Lung (tissue), 12 donors: ENCODE data around the gene FRMD3. TPM values are rescaled to one million over a fixed set of nuclear protein-coding genes. Genes with fewer than 3 reads are reported as not detected.
"Not testable (repeated sequence)": the region's sequence is repeated elsewhere in the genome, so short reads cannot be mapped to it uniquely, and the experiment has no call there.

Experiments used
- ATAC-seq: fragments of 200-7000 bp; cut with Tn5 transposase; one replicate; pipeline ENCODE4 v1.9.1; 2020; ENCODE audit warnings: moderate number of reproducible peaks; ENCODE audit not compliant: insufficient read depth, low FRiP score
- DNase-seq, 3 donors: peaks; one replicate each; pipeline ENCODE4 v3.0.0-alpha.2; 2013 to 2017
- H3K27ac ChIP-seq, 2 donors: one replicate each; pipeline ENCODE4 v1.5.1; 2013; ENCODE audit warnings: mild to moderate bottlenecking in 2 of 2, moderate library complexity in 2 of 2, control low read depth in 1 of 2, inconsistent platforms in 1 of 2, low read depth in 1 of 2, low read length in 1 of 2
- H3K27me3 ChIP-seq, 3 donors: one replicate each; pipeline ENCODE4 v1.5.1; 2013; ENCODE audit warnings: low read length in 2 of 3; ENCODE audit not compliant: control insufficient read depth in 3 of 3, insufficient read depth in 3 of 3
- H3K36me3 ChIP-seq, 4 donors: one replicate each; pipeline ENCODE4 v1.5.1; 2013; ENCODE audit warnings: low read length in 4 of 4, mild to moderate bottlenecking in 1 of 4, moderate library complexity in 1 of 4; ENCODE audit not compliant: control insufficient read depth in 4 of 4, insufficient read depth in 4 of 4
- H3K4me1 ChIP-seq, 5 donors: one replicate each; pipeline ENCODE4 v1.5.1; 2013; ENCODE audit warnings: low read length in 5 of 5, mild to moderate bottlenecking in 2 of 5, moderate library complexity in 1 of 5; ENCODE audit not compliant: control insufficient read depth in 5 of 5, insufficient read depth in 5 of 5
- H3K4me3 ChIP-seq: one replicate; pipeline ENCODE4 v1.5.1; 2013; ENCODE audit warnings: mild to moderate bottlenecking, control low read depth, moderate library complexity
- H3K9ac ChIP-seq, 2 donors: one replicate each; pipeline ENCODE4 v1.5.1; 2013; ENCODE audit warnings: low read length in 2 of 2, control low read depth in 1 of 2; ENCODE audit not compliant: insufficient read depth in 1 of 2
- H3K9me3 ChIP-seq, 4 donors: one replicate each; pipeline ENCODE4 v1.5.1; 2013; ENCODE audit warnings: low read length in 3 of 4, mild to moderate bottlenecking in 1 of 4, moderate library complexity in 1 of 4; ENCODE audit not compliant: control insufficient read depth in 4 of 4, insufficient read depth in 3 of 4
- CTCF ChIP-seq: IDR thresholded peaks from 2 replicates; pipeline ENCODE4 v1.5.1; 2012; ENCODE audit warnings: mild to moderate bottlenecking; ENCODE audit errors: control extremely low read depth, extremely low read depth
- WGBS, 2 donors: extraction: QIAGEN DNeasy Blood & Tissue Kit; methylation state at CpG; one replicate each; pipeline ENCODE4 v1.1.7; 2013; 5-methylcytosine and 5-hydroxymethylcytosine counted together
- polyA plus RNA-seq, 2 donors: library from polyadenylated mRNA; stranded (reverse); fragments of 200-250 nt; gene quantifications; one replicate each; pipeline ENCODE4 v1.2.1, GENCODE V29; 2013
- total RNA-seq, 2 donors: library from RNA; depleted of rRNA in 1 of 2; stranded (reverse); fragments of >200 nt in 1 of 2; gene quantifications; one replicate each; pipeline ENCODE4 v1.2.1, GENCODE V29; 2014 to 2021
- donor health status: control.
- donor health status: control.
- donor health status: Bipolar disorder and iron deficiency.
- donor health status: healthy.
- donor health status: DM: yes; HTN: yes; CAD: no.

FRMD3 gene
- total and polyA plus RNA-seq, 4 donors, result 0.75 to 3.2 (median 1.6) TPM

DNA sequence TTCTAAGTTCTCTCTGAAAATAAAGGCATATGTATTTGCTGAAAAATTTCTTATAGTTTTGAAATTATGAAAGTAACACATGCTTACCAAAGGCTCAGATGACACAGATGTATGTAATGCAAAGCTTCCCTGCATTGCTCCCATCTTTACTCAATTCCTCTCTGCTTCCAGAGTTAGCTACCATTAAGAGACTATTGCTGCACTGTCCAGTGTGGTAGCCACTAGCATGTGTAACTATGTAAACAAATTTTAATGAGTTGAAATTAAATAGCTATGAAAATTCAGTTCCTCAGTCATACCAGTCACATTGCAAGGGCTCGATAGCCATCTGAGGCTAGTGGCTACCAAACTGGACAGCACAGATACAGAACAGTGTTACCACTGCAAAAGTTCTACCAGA lies 17.9 kb downstream of the FRMD3 start:
- peaks cover 0 to 4% (median 0%) of the 10 kb centered on the region in 3 donors for H3K27me3 ChIP-seq
- no peak for TF ChIP-seq CTCF
- H3K9me3 ChIP-seq, result no peaks in the 10 kb centered on the region
- no peak for DNase-seq
- no peak overlapping the region for H3K27ac ChIP-seq
- no peak for ATAC-seq
- H3K36me3 ChIP-seq, result no peaks in the 10 kb centered on the region
- no peak overlapping the region for H3K4me3 ChIP-seq
- WGBS, 2 donors, result 95 to 96% methylated on average over 1 of the region's 1 CpG
- H3K9ac ChIP-seq, result no peak overlapping the region
- no peaks in the 10 kb centered on the region for H3K4me1 ChIP-seq

- H3K36me3 ChIP-seq, H3K9ac ChIP-seq, H3K9me3 ChIP-seq, H3K27ac ChIP-seq, H3K4me1 ChIP-seq, H3K4me3 ChIP-seq, DNase-seq, H3K27me3 ChIP-seq, ATAC-seq: not testable (repeated sequence)
Measured at GRCh38 chr9:83517980-83518379, 20.2 kb downstream of the FRMD3 start.

- DNase-seq (no peak), ATAC-seq (no peak)
- Histone ChIP-seq H3K27ac (no peak overlapping the region), H3K9me3 (no peaks in the 10 kb centered on the region), H3K4me3 (no peak overlapping the region), H3K9ac (no peak overlapping the region), H3K36me3 (no peaks in the 10 kb centered on the region), H3K27me3 (no peaks in the 10 kb centered on the region), H3K4me1 (peaks cover 0 to 3% (median 0%) of the 10 kb centered on the region in 5 donors)
- no peak for TF ChIP-seq CTCF
- WGBS, 2 donors, result 95 to 100% methylated on average over 2 of the region's 2 CpGs
Measured at GRCh38 chr9:83514767-83515166, 23.4 kb downstream of the FRMD3 start.

DNA sequence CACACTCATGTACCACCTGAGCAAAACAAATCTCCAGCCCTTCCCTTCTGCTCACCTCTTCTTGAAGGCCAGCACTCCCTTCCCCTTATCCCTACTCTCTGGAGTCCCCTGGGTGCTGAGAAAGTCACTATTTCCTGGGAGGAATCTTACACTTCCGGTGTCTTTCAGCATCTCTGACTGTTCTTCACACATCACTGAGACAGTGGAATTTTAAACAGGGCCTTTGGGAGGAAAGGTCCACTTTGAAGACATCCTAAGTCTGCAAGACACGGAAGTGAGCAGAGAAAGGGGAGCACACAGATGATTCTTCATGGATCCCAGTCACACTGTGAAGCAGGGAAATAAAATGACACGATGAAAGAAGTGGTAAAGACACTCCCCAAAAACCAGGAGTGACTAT lies 25.6 kb downstream of the FRMD3 start:
- Histone ChIP-seq H3K27ac (no peak overlapping the region), H3K4me3 (no peak overlapping the region), H3K4me1 (peaks cover 0 to 14% (median 0%) of the 10 kb centered on the region in 5 donors), H3K36me3 (no peaks in the 10 kb centered on the region), H3K9me3 (no peaks in the 10 kb centered on the region), H3K27me3 (no peaks in the 10 kb centered on the region), H3K9ac (no peak overlapping the region)
- no peak for TF ChIP-seq CTCF
- no peak for DNase-seq
- WGBS, 2 donors, result 87 to 88% methylated on average over 3 of the region's 3 CpGs
- no peak for ATAC-seq
